Heart right ventricle (tissue), 16 donors: ENCODE data around the gene OR5K4. TPM values are rescaled to one million over a fixed set of nuclear protein-coding genes. Genes with fewer than 3 reads are reported as not detected.

Experiments used
- ATAC-seq, 8 donors: fragments of 200-7000 bp; cut with Tn5 transposase; one replicate each; pipeline ENCODE4 v1.9.1; 2020; ENCODE audit warnings: mild to moderate bottlenecking in 8 of 8, moderate library complexity in 8 of 8, moderate number of reproducible peaks in 1 of 8
- DNase-seq, 2 donors: peaks; one replicate each; pipeline ENCODE4 v3.0.0-alpha.2; 2020
- H3K27ac ChIP-seq, 10 donors: fragments of 200-600 bp; sonication (generic) in 2 of 10; one replicate each; pipeline versions ENCODE4 v1.5.0 to v1.8.0; 2020 to 2022; ENCODE audit warnings: mild to moderate bottlenecking in 3 of 10
- H3K27me3 ChIP-seq, 7 donors: fragments of 200-600 bp; one replicate each; pipeline ENCODE4 v1.8.0; 2021 to 2022; ENCODE audit warnings: mild to moderate bottlenecking in 2 of 7
- H3K36me3 ChIP-seq, 9 donors: fragments of 200-600 bp; sonication (generic) in 1 of 9; one replicate each; pipeline versions ENCODE4 v1.5.0 to v1.8.0; 2020 to 2022; ENCODE audit warnings: mild to moderate bottlenecking in 2 of 9
- H3K4me1 ChIP-seq, 9 donors: fragments of 200-600 bp; sonication (generic) in 1 of 9; one replicate each; pipeline versions ENCODE4 v1.5.0 to v1.8.0; 2020 to 2022; ENCODE audit warnings: mild to moderate bottlenecking in 4 of 9
- H3K4me3 ChIP-seq, 10 donors: fragments of 200-600 bp; sonication (generic) in 2 of 10; one replicate each; pipeline versions ENCODE4 v1.5.0 to v1.8.0; 2020 to 2022; ENCODE audit warnings: mild to moderate bottlenecking in 7 of 10, moderate library complexity in 2 of 10
- H3K9me3 ChIP-seq, 11 donors: fragments of 200-600 bp in 10 of 11; sonication (generic) in 2 of 11; one replicate each; pipeline versions ENCODE4 v1.5.0 to v1.8.0; 2013 to 2022; ENCODE audit warnings: mild to moderate bottlenecking in 2 of 11, control low read depth in 1 of 11, moderate library complexity in 1 of 11
- WGBS, 2 donors: extraction: QIAGEN DNeasy Blood & Tissue Kit; methylation state at CpG; one replicate each; pipeline ENCODE4 v1.1.7; 2013; ENCODE audit warnings: inconsistent platforms in 1 of 2; 5-methylcytosine and 5-hydroxymethylcytosine counted together
- intact Hi-C, 10 donors: fragments of 100-400 bp; cut with DNase I; formaldehyde crosslinking; loops; one replicate each; pipeline versions ENCODE4 v1.11.1 to v1.14.2; 2022
- polyA plus RNA-seq, 2 donors: library from polyadenylated mRNA; stranded (reverse); fragments of 200-250 nt; gene quantifications; one replicate each; pipeline ENCODE4 v1.2.3, GENCODE V29; 2013
- total RNA-seq, 10 donors: library from RNA; stranded (reverse); fragmentation: NEBNext Ultra II Directional in 3 of 10; extraction: Animal tissue kit (Norgen Biotek cat#: 25700) in 3 of 10; gene quantifications; one replicate each; pipeline versions ENCODE4 v1.2.1 to v1.2.4, GENCODE V29; 2021 to 2023
- TF ChIP-seq, protein P1 (sequence below), 9 donors: fragments of 200-600 bp; sonication (generic) in 2 of 9; IDR thresholded peaks; one replicate each; pipeline versions ENCODE4 v1.5.0 to v1.8.0; 2021 to 2022; ENCODE audit warnings: antibody characterized with exemption in 9 of 9, mild to moderate bottlenecking in 5 of 9, moderate library complexity in 1 of 9
- donor health status: Arrhythmogenic right ventricular cardiomyopathy.
- donor health status: ischemic (EF 13 %, LVEDD 7.1; RV severe dilation, severe dysfunction).
- donor health status: healthy with polysubstance abuse.
- donor health status: DM: no; HTN: yes; CAD: no.
- donor health status: DM: no; HTN: no; CAD: no.
- donor health status: ischemic (EF 25% LVEDD 6.9; RV normal size, moderate dysfunction).
- donor health status: ischemic (EF 25% LVEDD 5.7; RV mildly dilated, moderate dysfunction).
- donor health status: healthy.
- donor health status: DM: yes; HTN: yes; CAD: no.
- donor health status: Ischemic cardiomyopathy.
- donor health status: ischemic (EF 35%, LVEDD 5.7; RV mildly dilated, moderate dysfunction).
- donor health status: nonischemic (EF 11% LVEDD 7.7; RV severe dilation, severe dysfunction).
- donor health status: DM: yes; HTN: yes; CAD: no.
- donor health status: PGD.
- donor health status: ischemic (EF 29% LVEDD 5.4; RV normal size, mild dysfunction).
- donor health status: nonischemic (EF 23%, LVEDD 6.1; RV moderate dilation, normal function).

OR5K4 gene
- total and polyA plus RNA-seq, 12 donors = not detected

DNA sequence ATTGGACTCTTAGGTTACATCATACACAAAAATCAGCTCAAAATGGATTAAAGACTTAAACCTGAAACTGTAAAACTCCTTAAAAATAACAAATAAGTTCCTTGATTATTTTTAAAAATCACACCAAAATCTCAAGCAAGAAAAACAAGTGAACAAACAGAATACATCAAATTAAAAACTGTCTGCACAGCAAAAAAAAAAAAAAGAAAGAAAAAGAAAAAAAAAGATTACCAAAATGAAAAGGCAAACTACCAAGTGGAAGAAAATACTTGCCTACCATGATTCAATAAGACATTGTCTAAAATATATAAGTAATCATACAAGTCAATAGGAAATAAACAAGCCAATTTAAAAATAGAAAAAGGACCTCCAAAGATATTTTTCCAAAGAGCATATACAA is 17.5 kb downstream of the OR5K4 start:
- intact Hi-C loops = no loop called here
- H3K36me3 ChIP-seq = no peaks in the 10 kb centered on the region

GRCh38 chr3:98371853-98372252 is 18.2 kb downstream of the OR5K4 start:
- Histone ChIP-seq H3K4me1 (no peaks in the 10 kb centered on the region), H3K27me3 (no peaks in the 10 kb centered on the region), H3K36me3 (no peaks in the 10 kb centered on the region), H3K4me3 (no peak overlapping the region), H3K9me3 (no peaks in the 10 kb centered on the region), H3K27ac (no peak overlapping the region)
- TF ChIP-seq, protein P1, sequence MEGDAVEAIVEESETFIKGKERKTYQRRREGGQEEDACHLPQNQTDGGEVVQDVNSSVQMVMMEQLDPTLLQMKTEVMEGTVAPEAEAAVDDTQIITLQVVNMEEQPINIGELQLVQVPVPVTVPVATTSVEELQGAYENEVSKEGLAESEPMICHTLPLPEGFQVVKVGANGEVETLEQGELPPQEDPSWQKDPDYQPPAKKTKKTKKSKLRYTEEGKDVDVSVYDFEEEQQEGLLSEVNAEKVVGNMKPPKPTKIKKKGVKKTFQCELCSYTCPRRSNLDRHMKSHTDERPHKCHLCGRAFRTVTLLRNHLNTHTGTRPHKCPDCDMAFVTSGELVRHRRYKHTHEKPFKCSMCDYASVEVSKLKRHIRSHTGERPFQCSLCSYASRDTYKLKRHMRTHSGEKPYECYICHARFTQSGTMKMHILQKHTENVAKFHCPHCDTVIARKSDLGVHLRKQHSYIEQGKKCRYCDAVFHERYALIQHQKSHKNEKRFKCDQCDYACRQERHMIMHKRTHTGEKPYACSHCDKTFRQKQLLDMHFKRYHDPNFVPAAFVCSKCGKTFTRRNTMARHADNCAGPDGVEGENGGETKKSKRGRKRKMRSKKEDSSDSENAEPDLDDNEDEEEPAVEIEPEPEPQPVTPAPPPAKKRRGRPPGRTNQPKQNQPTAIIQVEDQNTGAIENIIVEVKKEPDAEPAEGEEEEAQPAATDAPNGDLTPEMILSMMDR (IDR thresholded peaks at IDR 0.05) = no peak
- ATAC-seq = no peak
- DNase-seq = no peak
- intact Hi-C loops = no loop called here

More for the DNA sequence above, 17.5 kb downstream of the OR5K4 start:
- DNase-seq = no peak
- no peaks in the 10 kb centered on the region for H3K27me3 ChIP-seq
- H3K4me3 ChIP-seq = no peak overlapping the region
- TF ChIP-seq, protein P1 (IDR thresholded peaks at IDR 0.05) = no peak
- no peaks in the 10 kb centered on the region for H3K4me1 ChIP-seq
- ATAC-seq = no peak
- peaks cover 0 to 2% (median 0%) of the 10 kb centered on the region in 11 donors for H3K9me3 ChIP-seq
- H3K27ac ChIP-seq = no peak overlapping the region

GRCh38 chr3:98372445-98372844 is 18.8 kb downstream of the OR5K4 start:
- DNase-seq (no peak), ATAC-seq (no peak)
- TF ChIP-seq, protein P1 (IDR thresholded peaks at IDR 0.05) = no peak
- Histone ChIP-seq H3K27me3 (no peaks in the 10 kb centered on the region), H3K36me3 (no peaks in the 10 kb centered on the region), H3K4me3 (no peak overlapping the region), H3K27ac (no peak overlapping the region), H3K4me1 (no peaks in the 10 kb centered on the region), H3K9me3 (peaks cover 0 to 1% (median 0%) of the 10 kb centered on the region in 11 donors)
- intact Hi-C loops = no loop called here
- 75% methylated on average over 1 of the region's 1 CpG; no CpG with 5 or more reads in 1 of the 2 donors for WGBS, 2 donors

DNA sequence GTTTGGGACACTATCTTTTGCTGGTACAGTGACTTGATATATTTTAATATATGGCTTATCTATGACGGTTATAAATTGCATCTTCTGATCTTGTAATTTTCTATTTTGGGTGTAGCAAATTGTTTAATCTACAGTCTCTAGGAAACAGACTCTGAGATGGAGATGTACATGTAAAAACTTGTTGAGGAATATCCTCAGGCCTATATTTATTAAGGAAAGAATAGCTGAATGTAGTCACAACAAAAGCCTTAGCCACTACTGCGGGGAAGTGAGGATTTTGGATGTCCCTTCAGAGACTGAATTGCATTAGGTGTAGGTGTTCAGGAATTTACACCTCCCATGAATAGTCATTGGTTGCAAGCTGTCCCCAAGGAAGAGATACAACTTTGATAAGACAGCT is 23.0 kb downstream of the OR5K4 start:
- Histone ChIP-seq H3K27ac (no peak overlapping the region), H3K36me3 (no peaks in the 10 kb centered on the region), H3K4me3 (no peak overlapping the region), H3K27me3 (no peaks in the 10 kb centered on the region), H3K9me3 (peaks cover 0 to 7% (median 0%) of the 10 kb centered on the region in 11 donors), H3K4me1 (no peaks in the 10 kb centered on the region)
- 29 to 46% methylated on average over 2 of the region's 2 CpGs for WGBS, 2 donors
- no peak for DNase-seq
- ATAC-seq = no peak
- intact Hi-C loops = no loop called here
- TF ChIP-seq, protein P1 (IDR thresholded peaks at IDR 0.05) = no peak

DNA sequence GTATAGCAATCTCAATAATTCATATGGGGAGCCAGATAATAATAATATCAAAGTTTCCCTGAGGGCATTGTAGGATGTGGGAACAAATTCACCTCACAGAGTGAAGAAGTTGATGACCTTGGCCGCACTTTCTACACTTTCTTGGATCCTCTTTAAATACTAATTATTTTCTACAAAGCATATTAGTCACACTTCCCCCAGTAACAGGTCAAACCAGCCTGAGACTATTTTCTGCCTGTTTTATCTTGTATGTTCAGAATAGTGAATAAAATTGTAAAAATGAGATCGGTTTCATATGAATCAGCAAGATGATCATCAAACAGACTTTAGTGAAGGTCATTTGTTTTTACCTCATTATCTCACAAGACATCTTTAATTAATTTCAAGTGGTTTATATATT is 34.5 kb downstream of the OR5K4 start:
- intact Hi-C loops = no loop called here
- Histone ChIP-seq H3K36me3 (no peaks in the 10 kb centered on the region), H3K27ac (no peak overlapping the region), H3K9me3 (no peaks in the 10 kb centered on the region), H3K4me1 (no peaks in the 10 kb centered on the region), H3K4me3 (no peak overlapping the region), H3K27me3 (no peaks in the 10 kb centered on the region)
- WGBS, 2 donors = 86 to 90% methylated on average over 2 of the region's 2 CpGs
- TF ChIP-seq, protein P1 (IDR thresholded peaks at IDR 0.05) = no peak
- ATAC-seq (no peak), DNase-seq (no peak)
